Vagina (tissue), 2 donors: ENCODE measurements around the gene RFX4.

Source experiments
- POLR2A ChIP-seq, 2 donors: fragments of 450-650 bp; IDR thresholded peaks; one replicate each; pipeline ENCODE4 v1.6.1; 2017; ENCODE audit warnings: antibody characterized with exemption in 2 of 2, mild to moderate bottlenecking in 2 of 2, moderate library complexity in 2 of 2
- POLR2AphosphoS5 ChIP-seq, 2 donors: sonication (generic); formaldehyde crosslinking; IDR thresholded peaks; one replicate each; pipeline ENCODE4 v1.9.0; 2017; ENCODE audit warnings: antibody characterized with exemption in 2 of 2, mild to moderate bottlenecking in 2 of 2, low read depth in 1 of 2; ENCODE audit not compliant: insufficient read depth in 1 of 2
- TF ChIP-seq, protein P1 (sequence below), 3 experiments: fragments of 450-650 bp in 2 of 3; fragments of 200-600 bp in 1 of 3; sonication (generic) in 1 of 3; IDR thresholded peaks; one replicate each; pipeline ENCODE4 v1.5.1; 2017 to 2019; ENCODE audit warnings: antibody characterized with exemption in 3 of 3, mild to moderate bottlenecking in 2 of 3, moderate library complexity in 2 of 3

DNA sequence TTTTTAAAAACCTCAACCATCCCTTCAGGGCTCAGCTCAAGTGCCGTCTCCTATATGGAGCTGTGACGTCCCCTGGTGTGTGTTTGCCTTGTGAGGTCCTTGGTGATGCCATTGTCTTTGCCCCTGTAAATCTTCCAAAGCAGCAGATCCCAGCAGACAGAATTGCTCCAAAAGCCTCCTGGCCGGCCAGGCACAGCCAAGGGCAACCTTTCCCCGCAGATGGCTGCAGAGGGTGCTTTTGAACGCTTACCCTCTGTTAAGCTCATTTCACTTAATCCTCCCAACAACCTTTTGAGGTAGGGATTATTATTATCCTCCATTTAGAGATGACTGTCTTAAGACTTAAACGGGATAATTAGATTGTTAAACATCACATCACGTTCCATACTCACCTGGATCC lies 51.4 kb downstream of the RFX4 start:
- TF ChIP-seq, protein P1, sequence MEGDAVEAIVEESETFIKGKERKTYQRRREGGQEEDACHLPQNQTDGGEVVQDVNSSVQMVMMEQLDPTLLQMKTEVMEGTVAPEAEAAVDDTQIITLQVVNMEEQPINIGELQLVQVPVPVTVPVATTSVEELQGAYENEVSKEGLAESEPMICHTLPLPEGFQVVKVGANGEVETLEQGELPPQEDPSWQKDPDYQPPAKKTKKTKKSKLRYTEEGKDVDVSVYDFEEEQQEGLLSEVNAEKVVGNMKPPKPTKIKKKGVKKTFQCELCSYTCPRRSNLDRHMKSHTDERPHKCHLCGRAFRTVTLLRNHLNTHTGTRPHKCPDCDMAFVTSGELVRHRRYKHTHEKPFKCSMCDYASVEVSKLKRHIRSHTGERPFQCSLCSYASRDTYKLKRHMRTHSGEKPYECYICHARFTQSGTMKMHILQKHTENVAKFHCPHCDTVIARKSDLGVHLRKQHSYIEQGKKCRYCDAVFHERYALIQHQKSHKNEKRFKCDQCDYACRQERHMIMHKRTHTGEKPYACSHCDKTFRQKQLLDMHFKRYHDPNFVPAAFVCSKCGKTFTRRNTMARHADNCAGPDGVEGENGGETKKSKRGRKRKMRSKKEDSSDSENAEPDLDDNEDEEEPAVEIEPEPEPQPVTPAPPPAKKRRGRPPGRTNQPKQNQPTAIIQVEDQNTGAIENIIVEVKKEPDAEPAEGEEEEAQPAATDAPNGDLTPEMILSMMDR (IDR thresholded peaks at IDR 0.05), result no peak
- TF ChIP-seq POLR2AphosphoS5 (IDR thresholded peaks at IDR 0.05; ENCODE audit: insufficient read depth in 1 of 2, low read depth in 1 of 2) (no peak), POLR2A (IDR thresholded peaks at IDR 0.05) (no peak)
